ENCODE measurements around the gene MOB3B.
"Not testable (repeated sequence)": the region's sequence is repeated elsewhere in the genome, so short reads cannot be mapped to it uniquely, and the experiment has no call there.

MOB3B gene

DNA sequence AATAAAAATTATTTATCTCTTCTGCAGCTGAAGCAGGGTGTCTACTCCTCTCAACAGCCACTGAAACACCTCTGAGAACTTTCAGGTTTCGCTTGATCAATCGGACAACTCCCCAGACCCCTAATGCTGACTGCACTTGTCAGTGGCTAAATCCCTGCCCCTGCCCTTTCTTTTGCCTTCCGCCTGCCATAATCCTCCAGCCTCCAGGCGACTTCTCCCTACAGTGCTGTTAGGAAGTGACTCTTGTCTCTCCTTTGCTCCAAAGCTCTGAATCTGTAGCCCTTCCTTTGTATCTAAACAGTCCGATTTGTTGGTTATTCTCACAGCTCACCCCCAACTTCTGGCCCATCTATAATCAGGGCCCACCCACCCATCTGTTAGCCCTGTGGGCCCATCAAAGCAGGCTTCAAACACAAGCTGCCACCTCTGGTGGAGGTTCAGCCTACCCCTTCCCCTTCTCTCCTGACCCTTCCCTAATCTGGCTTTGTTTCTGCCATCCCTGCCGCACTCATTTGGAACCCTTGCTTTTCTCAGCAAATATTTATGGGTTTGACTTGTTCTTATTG, 59.2 kb downstream of the MOB3B start:
- Histone ChIP-seq H3K27me3 (no peaks in the 10 kb centered on the region), H3K4me1 (peaks cover 0 to 50% (median 29%) of the 10 kb centered on the region in 4 donors), H3K36me3 (no peaks in the 10 kb centered on the region), H3K4me3 (no peak overlapping the region), H3K27ac (no peak overlapping the region), H3K9me3 (no peaks in the 10 kb centered on the region)
- TF ChIP-seq, protein P1, sequence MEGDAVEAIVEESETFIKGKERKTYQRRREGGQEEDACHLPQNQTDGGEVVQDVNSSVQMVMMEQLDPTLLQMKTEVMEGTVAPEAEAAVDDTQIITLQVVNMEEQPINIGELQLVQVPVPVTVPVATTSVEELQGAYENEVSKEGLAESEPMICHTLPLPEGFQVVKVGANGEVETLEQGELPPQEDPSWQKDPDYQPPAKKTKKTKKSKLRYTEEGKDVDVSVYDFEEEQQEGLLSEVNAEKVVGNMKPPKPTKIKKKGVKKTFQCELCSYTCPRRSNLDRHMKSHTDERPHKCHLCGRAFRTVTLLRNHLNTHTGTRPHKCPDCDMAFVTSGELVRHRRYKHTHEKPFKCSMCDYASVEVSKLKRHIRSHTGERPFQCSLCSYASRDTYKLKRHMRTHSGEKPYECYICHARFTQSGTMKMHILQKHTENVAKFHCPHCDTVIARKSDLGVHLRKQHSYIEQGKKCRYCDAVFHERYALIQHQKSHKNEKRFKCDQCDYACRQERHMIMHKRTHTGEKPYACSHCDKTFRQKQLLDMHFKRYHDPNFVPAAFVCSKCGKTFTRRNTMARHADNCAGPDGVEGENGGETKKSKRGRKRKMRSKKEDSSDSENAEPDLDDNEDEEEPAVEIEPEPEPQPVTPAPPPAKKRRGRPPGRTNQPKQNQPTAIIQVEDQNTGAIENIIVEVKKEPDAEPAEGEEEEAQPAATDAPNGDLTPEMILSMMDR (IDR thresholded peaks at IDR 0.05), result no peak
- no peak for DNase-seq
- intact Hi-C loops (cut with DNase I; ENCODE audit: low total_unique reads), result no loop called here

DNA sequence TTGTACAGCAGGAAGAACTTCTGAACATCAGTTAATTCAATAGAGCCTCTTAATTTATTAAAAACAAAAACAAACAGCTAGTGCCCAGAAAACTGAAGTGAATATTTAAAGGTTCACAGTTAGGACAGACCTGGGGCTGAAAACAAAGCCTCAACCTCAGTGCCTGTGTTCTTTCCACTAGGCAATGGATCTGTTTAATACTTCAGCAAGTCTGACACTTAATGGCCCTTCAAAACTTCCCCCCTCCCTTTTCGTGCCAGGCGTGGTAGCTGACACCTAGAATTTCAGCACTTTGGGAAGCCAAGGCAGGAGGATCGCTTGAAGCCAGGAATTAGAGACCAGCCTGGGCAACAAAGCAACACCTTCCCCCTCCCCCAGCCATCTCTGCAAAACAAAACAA, 60.1 kb downstream of the MOB3B start:
- no peak for DNase-seq
- intact Hi-C loops (cut with DNase I; ENCODE audit: low total_unique reads), result no loop called here
- H3K4me1 ChIP-seq, result peaks cover 0 to 50% (median 29%) of the 10 kb centered on the region in 4 donors

DNA sequence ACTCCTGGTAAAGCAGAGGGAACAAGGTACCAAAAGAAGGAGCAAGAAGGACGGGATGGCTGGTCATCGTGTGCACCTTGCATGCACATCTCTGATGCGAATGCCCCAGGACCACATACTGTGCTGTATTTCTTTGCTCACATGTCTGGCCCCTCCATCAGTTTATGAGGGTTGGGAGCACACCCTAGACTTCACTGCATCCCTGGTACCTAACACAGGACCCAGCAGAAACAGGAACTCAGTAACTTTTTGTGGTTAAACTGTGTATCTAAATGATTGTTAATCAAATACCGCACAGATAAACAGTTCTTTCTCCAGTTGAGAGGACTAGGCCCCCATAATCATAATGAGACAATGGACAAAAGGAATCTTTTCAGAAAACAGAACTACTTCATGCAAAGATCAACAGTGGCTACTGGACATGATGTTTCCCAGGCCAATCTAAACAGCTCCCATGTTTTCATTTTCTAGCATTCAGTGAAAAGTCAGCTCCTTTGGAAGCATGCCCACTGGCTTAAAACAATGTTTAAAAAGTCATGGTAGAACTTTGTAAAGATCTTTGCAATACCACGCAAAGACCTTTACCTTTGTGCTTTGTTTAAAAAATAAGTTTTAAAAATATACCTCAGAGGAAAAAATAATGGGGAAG, 61.0 kb downstream of the MOB3B start:
- H3K9me3 ChIP-seq, result no peaks in the 10 kb centered on the region
- no peak for DNase-seq
- no peak overlapping the region for H3K4me3 ChIP-seq
- no peak overlapping the region for H3K27ac ChIP-seq
- H3K36me3 ChIP-seq, result no peaks in the 10 kb centered on the region
- H3K4me1 ChIP-seq, result peaks cover 0 to 41% (median 27%) of the 10 kb centered on the region in 4 donors
- intact Hi-C loops (cut with DNase I; ENCODE audit: low total_unique reads), result no loop called here
- TF ChIP-seq, protein P1 (IDR thresholded peaks at IDR 0.05), result no peak
- H3K27me3 ChIP-seq, result no peaks in the 10 kb centered on the region

More for the DNA sequence above, 60.1 kb downstream of the MOB3B start:
- Histone ChIP-seq H3K9me3 (no peaks in the 10 kb centered on the region), H3K27ac (no peak overlapping the region), H3K4me3 (no peak overlapping the region), H3K27me3 (no peaks in the 10 kb centered on the region), H3K36me3 (no peaks in the 10 kb centered on the region)
- TF ChIP-seq, protein P1 (IDR thresholded peaks at IDR 0.05), result no peak

DNA sequence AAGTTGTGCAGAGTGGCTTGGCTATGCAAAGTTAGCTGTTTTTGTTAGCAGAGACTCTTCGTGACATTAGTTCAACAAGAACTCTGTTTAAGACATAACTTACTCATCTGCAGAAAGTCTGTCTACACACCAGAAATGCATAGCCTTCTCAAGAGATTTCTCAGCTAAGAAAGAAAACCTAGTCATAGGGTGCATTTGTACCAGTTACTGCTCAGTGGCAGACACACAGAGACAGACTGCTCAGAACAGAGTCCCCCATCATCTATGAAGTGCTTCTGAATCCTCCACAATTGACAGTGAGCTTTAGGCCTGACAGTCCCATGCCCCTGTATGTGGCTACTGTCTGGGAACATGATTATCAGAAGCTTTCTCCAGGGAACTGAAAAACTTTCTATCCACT, 61.6 kb downstream of the MOB3B start:
- H3K27me3 ChIP-seq, result no peaks in the 10 kb centered on the region
- no peak overlapping the region for H3K27ac ChIP-seq
- H3K4me1 ChIP-seq, result peaks cover 0 to 36% (median 21%) of the 10 kb centered on the region in 4 donors
- no peak overlapping the region for H3K4me3 ChIP-seq
- no peaks in the 10 kb centered on the region for H3K9me3 ChIP-seq
- DNase-seq, result no peak
- TF ChIP-seq, protein P1 (IDR thresholded peaks at IDR 0.05), result no peak
- intact Hi-C loops (cut with DNase I; ENCODE audit: low total_unique reads), result no loop called here
- no peaks in the 10 kb centered on the region for H3K36me3 ChIP-seq

DNA sequence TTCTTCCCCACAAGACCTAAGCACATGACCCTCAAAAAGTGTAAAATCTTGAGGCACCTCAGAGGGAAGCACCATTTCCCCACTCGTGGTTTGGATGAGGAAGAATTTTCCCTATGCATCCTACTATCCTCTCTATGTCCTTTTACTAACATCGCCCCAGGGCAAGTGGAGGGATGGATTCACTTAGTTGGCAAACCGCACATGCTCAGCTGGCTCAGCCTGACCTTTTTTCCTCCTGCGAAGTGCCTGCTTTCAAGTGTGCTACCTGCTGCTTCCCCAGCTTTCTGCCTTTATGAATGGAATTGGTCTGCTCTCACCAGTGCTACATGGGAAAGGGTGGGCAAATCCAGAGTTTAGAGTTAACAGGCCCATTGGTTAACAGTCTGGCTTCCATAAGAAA, 62.1 kb downstream of the MOB3B start:
- no peak for DNase-seq
- H3K27ac ChIP-seq, result no peak overlapping the region
- intact Hi-C loops (cut with DNase I; ENCODE audit: low total_unique reads), result no loop called here

DNA sequence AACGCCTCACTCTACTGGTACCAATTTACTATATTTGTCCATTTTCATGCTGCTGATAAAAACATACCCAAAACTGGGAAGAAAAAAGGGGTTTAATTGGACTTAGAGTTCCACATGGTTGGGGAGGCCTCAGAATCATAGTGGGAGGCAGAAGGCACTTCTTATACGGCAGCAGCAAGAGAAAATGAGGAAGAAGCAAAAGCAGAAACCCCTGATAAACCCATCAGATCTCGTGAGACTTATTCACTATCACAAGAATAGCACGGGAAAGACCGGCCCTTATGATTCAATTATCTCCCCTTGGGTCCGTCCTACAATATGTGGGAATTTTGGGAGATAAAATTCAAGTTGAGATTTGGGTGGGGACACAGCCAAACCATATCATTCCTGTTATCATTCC, 63.1 kb downstream of the MOB3B start:
- intact Hi-C loops (cut with DNase I; ENCODE audit: low total_unique reads); H3K4me3 ChIP-seq; H3K27ac ChIP-seq; H3K36me3 ChIP-seq; DNase-seq; H3K9me3 ChIP-seq; H3K27me3 ChIP-seq: not testable (repeated sequence)
- peaks cover 0 to 21% (median 14%) of the 10 kb centered on the region in 4 donors for H3K4me1 ChIP-seq

More for the DNA sequence above, 62.1 kb downstream of the MOB3B start:
- no peaks in the 10 kb centered on the region for H3K9me3 ChIP-seq
- no peaks in the 10 kb centered on the region for H3K36me3 ChIP-seq
- no peaks in the 10 kb centered on the region for H3K27me3 ChIP-seq
- H3K4me3 ChIP-seq, result no peak overlapping the region
- peaks cover 0 to 30% (median 18%) of the 10 kb centered on the region in 4 donors for H3K4me1 ChIP-seq
- TF ChIP-seq, protein P1 (IDR thresholded peaks at IDR 0.05), result no peak

DNA sequence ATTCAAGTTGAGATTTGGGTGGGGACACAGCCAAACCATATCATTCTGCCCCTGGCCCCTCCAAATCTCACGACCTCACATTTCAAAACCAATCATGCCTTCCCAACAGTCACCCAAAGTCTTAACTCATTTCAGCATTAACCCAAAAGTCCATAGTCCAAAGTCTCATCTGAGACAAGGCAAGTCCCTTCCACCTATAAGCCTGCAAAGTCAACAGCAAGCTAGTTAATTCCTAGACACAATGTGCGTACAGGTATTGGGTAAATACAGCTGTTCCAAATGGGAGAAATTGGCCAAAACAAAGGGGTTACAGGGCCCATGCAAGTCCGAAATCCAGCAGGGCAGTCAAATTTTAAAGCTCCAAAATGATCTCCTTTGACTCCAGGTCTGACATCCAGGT, 64.7 kb downstream of the MOB3B start:
- H3K27me3 ChIP-seq; H3K36me3 ChIP-seq; DNase-seq; H3K27ac ChIP-seq; H3K4me3 ChIP-seq; intact Hi-C loops (cut with DNase I; ENCODE audit: low total_unique reads); H3K9me3 ChIP-seq: not testable (repeated sequence)
- H3K4me1 ChIP-seq, result peaks cover 0 to 26% (median 10%) of the 10 kb centered on the region in 4 donors
